BLaER1 (cell line): Measurements from ENCODE around the gene GNG8.

Experiments used
- H3K27ac ChIP-seq: shearing (Covaris generic); formaldehyde crosslinking; 2 replicates; pipeline ENCODE4 v1.8.1; 2022
- H3K27me3 ChIP-seq: shearing (Covaris generic); formaldehyde crosslinking; 2 replicates; pipeline ENCODE4 v1.8.1; 2022
- H3K36me3 ChIP-seq: shearing (Covaris generic); formaldehyde crosslinking; 2 replicates; pipeline ENCODE4 v1.8.1; 2022
- H3K4me1 ChIP-seq: shearing (Covaris generic); formaldehyde crosslinking; 2 replicates; pipeline ENCODE4 v1.8.1; 2022
- H3K4me2 ChIP-seq: shearing (Covaris generic); formaldehyde crosslinking; 2 replicates; pipeline ENCODE4 v1.8.1; 2022
- H3K4me3 ChIP-seq: shearing (Covaris generic); formaldehyde crosslinking; 2 replicates; pipeline ENCODE4 v1.8.1; 2022
- H3K9ac ChIP-seq: shearing (Covaris generic); formaldehyde crosslinking; 2 replicates; pipeline ENCODE4 v1.8.1; 2022
- H3K9me3 ChIP-seq: shearing (Covaris generic); formaldehyde crosslinking; 2 replicates; pipeline ENCODE4 v1.8.1; 2022
- H4K20me1 ChIP-seq: shearing (Covaris generic); formaldehyde crosslinking; 2 replicates; pipeline ENCODE4 v1.8.1; 2022
- Cebpa-rat ChIP-seq: shearing (Covaris generic); IDR thresholded peaks from 2 replicates; pipeline ENCODE4 v1.8.1; 2022

The GNG8 gene

GRCh38 chr19:46598372-46598917 lies 37.6 kb downstream of the GNG8 start:
- no peak overlapping the region for H3K27ac ChIP-seq
- peaks cover 11% of the 10 kb centered on the region for H3K4me1 ChIP-seq
- peaks cover 15% of the 10 kb centered on the region for H4K20me1 ChIP-seq
- H3K9me3 ChIP-seq, result peaks cover 26% of the 10 kb centered on the region
- no peak overlapping the region for H3K9ac ChIP-seq
- H3K4me3 ChIP-seq, result no peak overlapping the region
- no peaks in the 10 kb centered on the region for H3K36me3 ChIP-seq
- TF ChIP-seq Cebpa-rat, result no peak
- H3K27me3 ChIP-seq, result no peaks in the 10 kb centered on the region
- no peak overlapping the region for H3K4me2 ChIP-seq

- Histone ChIP-seq H3K36me3 (no peaks in the 10 kb centered on the region), H3K9ac (no peak overlapping the region), H3K27ac (no peak overlapping the region), H3K4me2 (no peak overlapping the region), H3K4me3 (no peak overlapping the region), H4K20me1 (no peaks in the 10 kb centered on the region), H3K4me1 (no peaks in the 10 kb centered on the region), H3K27me3 (no peaks in the 10 kb centered on the region), H3K9me3 (peaks cover 26% of the 10 kb centered on the region)
- no peak for TF ChIP-seq Cebpa-rat
Observed at GRCh38 chr19:46596008-46596407, 40.0 kb downstream of the GNG8 start.

DNA sequence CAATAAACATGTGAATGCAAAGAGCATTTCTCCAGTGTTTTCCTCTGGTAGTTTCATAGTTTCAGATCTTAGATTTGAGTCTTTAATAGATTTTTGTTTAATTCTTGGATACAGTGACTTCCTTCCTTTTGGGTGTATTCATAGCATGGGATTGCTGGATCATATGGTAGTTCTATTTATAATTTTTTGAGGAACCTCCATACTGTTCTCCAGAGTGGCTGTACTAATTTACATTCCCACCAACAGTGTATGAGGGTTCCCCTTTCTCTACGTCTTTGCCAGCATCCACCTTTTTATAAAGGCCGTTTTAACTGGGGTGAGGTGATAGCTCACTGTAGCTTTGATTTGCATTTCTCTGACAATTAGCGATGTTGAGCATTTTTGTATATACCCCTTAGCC lies 44.1 kb downstream of the GNG8 start:
- Histone ChIP-seq H4K20me1 (no peaks in the 10 kb centered on the region), H3K9ac (no peak overlapping the region), H3K9me3 (no peaks in the 10 kb centered on the region), H3K4me1 (no peaks in the 10 kb centered on the region), H3K27me3 (no peaks in the 10 kb centered on the region), H3K4me2 (no peak overlapping the region), H3K4me3 (no peak overlapping the region), H3K27ac (no peak overlapping the region), H3K36me3 (no peaks in the 10 kb centered on the region)
- TF ChIP-seq Cebpa-rat, result no peak

DNA sequence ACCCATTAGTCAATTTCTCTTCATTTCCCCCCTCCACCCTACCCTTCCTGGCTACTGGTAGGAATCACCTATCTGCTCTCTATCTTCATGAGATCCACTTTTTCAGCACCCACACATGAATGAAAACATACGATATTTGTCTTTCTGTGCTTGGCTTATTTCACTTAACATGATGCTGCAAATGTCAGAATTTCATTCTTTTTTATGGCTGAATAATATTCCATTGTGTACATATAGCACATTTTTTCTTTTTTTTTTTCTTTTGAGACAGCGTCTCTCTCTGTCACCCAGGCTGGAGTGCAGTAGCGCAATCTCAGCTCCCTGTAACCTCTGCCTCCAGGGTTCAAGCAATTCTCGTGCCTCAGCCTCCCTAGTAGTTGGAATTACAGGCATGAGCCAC lies 44.7 kb downstream of the GNG8 start:
- H3K4me3 ChIP-seq, result no peak overlapping the region
- no peak overlapping the region for H3K4me2 ChIP-seq
- H3K9ac ChIP-seq, result no peak overlapping the region
- no peaks in the 10 kb centered on the region for H3K9me3 ChIP-seq
- H3K4me1 ChIP-seq, result no peaks in the 10 kb centered on the region
- TF ChIP-seq Cebpa-rat, result no peak
- H4K20me1 ChIP-seq, result no peaks in the 10 kb centered on the region
- H3K36me3 ChIP-seq, result no peaks in the 10 kb centered on the region
- no peaks in the 10 kb centered on the region for H3K27me3 ChIP-seq
- H3K27ac ChIP-seq, result no peak overlapping the region

GRCh38 chr19:46587861-46588260 lies 48.1 kb downstream of the GNG8 start:
- Histone ChIP-seq H4K20me1 (no peaks in the 10 kb centered on the region), H3K27me3 (no peaks in the 10 kb centered on the region), H3K9me3 (no peaks in the 10 kb centered on the region), H3K27ac (no peak overlapping the region), H3K4me3 (no peak overlapping the region), H3K4me2 (no peak overlapping the region), H3K36me3 (no peaks in the 10 kb centered on the region), H3K9ac (no peak overlapping the region), H3K4me1 (no peaks in the 10 kb centered on the region)
- TF ChIP-seq Cebpa-rat, result no peak

DNA sequence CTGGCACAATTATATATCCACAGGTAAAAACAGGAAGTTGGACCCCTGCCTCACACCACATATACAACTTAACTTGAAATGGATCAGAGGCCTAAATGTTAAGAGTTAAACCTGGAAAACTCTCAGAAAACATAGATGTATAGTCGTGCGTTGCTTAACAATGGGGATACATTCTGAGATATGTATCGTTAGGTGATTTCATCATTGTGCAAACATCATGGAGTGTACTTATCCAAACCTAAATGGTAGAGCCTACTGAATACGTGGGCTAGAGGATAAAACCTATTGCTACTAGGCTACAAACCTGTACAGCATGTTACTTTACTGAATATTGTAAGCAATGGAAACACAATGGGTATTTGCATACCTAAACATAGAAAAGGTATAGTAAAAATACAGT lies 49.7 kb downstream of the GNG8 start:
- Histone ChIP-seq H4K20me1 (no peaks in the 10 kb centered on the region), H3K27me3 (no peaks in the 10 kb centered on the region), H3K27ac (no peak overlapping the region), H3K36me3 (no peaks in the 10 kb centered on the region), H3K4me1 (no peaks in the 10 kb centered on the region), H3K9ac (no peak overlapping the region), H3K4me3 (no peak overlapping the region), H3K4me2 (no peak overlapping the region), H3K9me3 (no peaks in the 10 kb centered on the region)
- no peak for TF ChIP-seq Cebpa-rat

- Histone ChIP-seq H3K27ac (no peak overlapping the region), H4K20me1 (no peaks in the 10 kb centered on the region), H3K36me3 (no peaks in the 10 kb centered on the region), H3K9ac (no peak overlapping the region), H3K27me3 (no peaks in the 10 kb centered on the region), H3K4me1 (no peaks in the 10 kb centered on the region), H3K9me3 (no peaks in the 10 kb centered on the region), H3K4me2 (no peak overlapping the region), H3K4me3 (no peak overlapping the region)
- TF ChIP-seq Cebpa-rat, result no peak
Observed at GRCh38 chr19:46585539-46585938, 50.5 kb downstream of the GNG8 start.
